SK-N-SH (cell line): ENCODE data around the gene NDUFC2. TPM values are rescaled to one million over a fixed set of nuclear protein-coding genes. Genes with fewer than 3 reads are reported as not detected.

ENCODE experiments used
- CTCF ChIA-PET: fragments of 300-600, 350-600 bp; formaldehyde crosslinking; extraction: SDS; loops from one replicate; lab custom pipeline; 2021; lab: Yijun Ruan, JAX
- POLR2A ChIA-PET: fragments of 350-600 bp; sonication (Branson Sonifier 250); formaldehyde crosslinking; extraction: SDS; loops from one replicate; lab custom pipeline; 2020; ENCODE audit warnings: antibody characterized with exemption, inconsistent platforms; lab: Yijun Ruan, JAX
- DNase-seq: peaks from one replicate; pipeline ENCODE4 v3.0.0; 2012
- H2AFZ ChIP-seq: fragments of 200-600 bp; sonication (generic); 2 replicates; pipeline ENCODE4 v1.8.1; 2016; ENCODE audit warnings: antibody characterized with exemption, mild to moderate bottlenecking, low read depth
- H3F3A ChIP-seq: fragments of 200-600 bp; sonication (generic); replicated peaks from 2 replicates; pipeline ENCODE3; 2016; ENCODE audit warnings: antibody characterized with exemption, mild to moderate bottlenecking; ENCODE audit not compliant: insufficient read depth
- H3K27ac ChIP-seq, 2 experiments: fragments of 200-500 bp in 1 of 2; fragments of 200-600 bp in 1 of 2; sonication (Bioruptor generic) in 1 of 2; sonication (generic), shearing (Covaris generic) in 1 of 2; 2 replicates each; pipeline versions ENCODE4 v1.5.1 to v1.6.1; 2014 to 2016; ENCODE audit warnings: low read depth in 2 of 2, inconsistent platforms in 1 of 2, low read length in 1 of 2, mild to moderate bottlenecking in 1 of 2, mixed read lengths in 1 of 2
- H3K27me3 ChIP-seq: fragments of 200-600 bp; sonication (generic), shearing (Covaris generic); 2 replicates; pipeline ENCODE4 v1.6.1; 2016; ENCODE audit warnings: mixed run types; ENCODE audit not compliant: insufficient read depth
- H3K36me3 ChIP-seq, 2 experiments: fragments of 200-500 bp in 1 of 2; fragments of 200-600 bp in 1 of 2; sonication (Bioruptor generic) in 1 of 2; sonication (generic) in 1 of 2; replicated peaks in 1 of 2; 2 replicates each; pipeline versions ENCODE3 to v1.5.1; 2014 to 2016; ENCODE audit warnings: low read length in 1 of 2, mild to moderate bottlenecking in 1 of 2; ENCODE audit not compliant: insufficient read depth in 2 of 2, control insufficient read depth in 1 of 2
- H3K4me1 ChIP-seq, 2 experiments: fragments of 200-500 bp in 1 of 2; fragments of 200-600 bp in 1 of 2; sonication (Bioruptor generic) in 1 of 2; sonication (generic), shearing (Covaris generic) in 1 of 2; 2 replicates each; pipeline versions ENCODE4 v1.5.1 to v1.6.1; 2014 to 2016; ENCODE audit warnings: low read depth in 1 of 2, low read length in 1 of 2, mixed run types in 1 of 2; ENCODE audit not compliant: insufficient read depth in 2 of 2, control insufficient read depth in 1 of 2
- H3K4me2 ChIP-seq: fragments of 200-600 bp; sonication (generic), shearing (Covaris generic); 2 replicates; pipeline ENCODE4 v1.6.1; 2017; ENCODE audit warnings: mixed run types
- H3K4me3 ChIP-seq, 2 experiments: fragments of 200-500 bp in 1 of 2; fragments of 200-600 bp in 1 of 2; sonication (Bioruptor generic) in 1 of 2; sonication (generic), shearing (Covaris generic) in 1 of 2; 2 replicates each; pipeline versions ENCODE4 v1.5.1 to v1.8.1; 2014 to 2016; ENCODE audit warnings: low read depth in 2 of 2, inconsistent platforms in 1 of 2, low read length in 1 of 2, mild to moderate bottlenecking in 1 of 2, mixed read lengths in 1 of 2, moderate library complexity in 1 of 2
- H3K79me2 ChIP-seq: fragments of 200-600 bp; sonication (generic); 2 replicates; pipeline ENCODE4 v1.8.1; 2017; ENCODE audit warnings: mild to moderate bottlenecking; ENCODE audit not compliant: insufficient read depth
- H3K9ac ChIP-seq: fragments of 200-600 bp; sonication (generic); 2 replicates; pipeline ENCODE4 v1.6.1; 2017; ENCODE audit warnings: mixed run types
- H3K9me2 ChIP-seq: fragments of 200-600 bp; sonication (generic); 2 replicates; pipeline ENCODE4 v1.6.1; 2017; ENCODE audit warnings: mixed run types
- H3K9me3 ChIP-seq: fragments of 200-600 bp; sonication (generic); 2 replicates; pipeline ENCODE4 v1.6.1; 2017; ENCODE audit warnings: mixed run types, mild to moderate bottlenecking, moderate library complexity
- H4K20me1 ChIP-seq: fragments of 200-600 bp; sonication (generic); 2 replicates; pipeline ENCODE4 v1.6.1; 2017; ENCODE audit warnings: mild to moderate bottlenecking, mixed run types; ENCODE audit not compliant: insufficient read depth
- CHD2 ChIP-seq: fragments of 150-350 bp; IDR thresholded peaks from 2 replicates; pipeline ENCODE4 v1.6.1; 2018; ENCODE audit warnings: low read length; ENCODE audit not compliant: partially characterized antibody
- EZH2phosphoT487 ChIP-seq: fragments of 200-600 bp; sonication (generic); IDR thresholded peaks from 2 replicates; pipeline ENCODE4 v1.6.1; 2017; ENCODE audit warnings: low read depth, mixed run types, mild to moderate bottlenecking, antibody characterized with exemption, moderate library complexity, borderline replicate concordance
- FOSL2 ChIP-seq: IDR thresholded peaks from 2 replicates; pipeline ENCODE4 v1.4.0; 2012; ENCODE audit warnings: low read depth, mild to moderate bottlenecking, moderate library complexity, borderline replicate concordance
- GABPA ChIP-seq: IDR thresholded peaks from 2 replicates; pipeline ENCODE4 v1.4.0; 2012; ENCODE audit warnings: low read depth, mild to moderate bottlenecking
- GATA2 ChIP-seq: sonication (generic); formaldehyde crosslinking; IDR thresholded peaks from 2 replicates; pipeline ENCODE4 v1.5.0; 2020; ENCODE audit warnings: mild to moderate bottlenecking, missing genetic modification reagents
- MEF2A ChIP-seq: IDR thresholded peaks from 2 replicates; pipeline ENCODE4 v1.4.0; 2012; ENCODE audit warnings: low read depth, borderline replicate concordance
- MXI1 ChIP-seq: IDR thresholded peaks from 2 replicates; pipeline ENCODE4 v1.6.1; 2012; ENCODE audit warnings: mild to moderate bottlenecking, low read depth, low read length, improper control_type of control experiment
- NRF1 ChIP-seq: IDR thresholded peaks from 2 replicates; pipeline ENCODE4 v1.6.1; 2012; ENCODE audit warnings: low read depth, mild to moderate bottlenecking, low read length
- PBX3 ChIP-seq: IDR thresholded peaks from 2 replicates; pipeline ENCODE4; 2012
- RCOR1 ChIP-seq: fragments of 150-350 bp; IDR thresholded peaks from 2 replicates; pipeline ENCODE4 v1.6.1; 2017; ENCODE audit warnings: antibody characterized with exemption, low read length
- RFX5 ChIP-seq: IDR thresholded peaks from 2 replicates; pipeline ENCODE4 v1.6.1; 2012; ENCODE audit warnings: mild to moderate bottlenecking, improper control_type of control experiment, low read length
- RXRA ChIP-seq: IDR thresholded peaks from 2 replicates; pipeline ENCODE4 v1.4.0; 2012; ENCODE audit warnings: low read depth, mild to moderate bottlenecking, borderline replicate concordance
- SIN3A ChIP-seq: IDR thresholded peaks from 2 replicates; pipeline ENCODE4 v1.6.1; 2012; ENCODE audit warnings: low read depth, mild to moderate bottlenecking, low read length, moderate library complexity, borderline replicate concordance
- TAF1 ChIP-seq: IDR thresholded peaks from 2 replicates; pipeline ENCODE4 v1.6.1; 2012; ENCODE audit warnings: low read depth, mild to moderate bottlenecking, low read length, moderate library complexity, borderline replicate concordance
- TCF12 ChIP-seq: IDR thresholded peaks from 2 replicates; pipeline ENCODE4 v1.4.0; 2012
- TEAD4 ChIP-seq: IDR thresholded peaks from 2 replicates; pipeline ENCODE4 v1.4.0; 2012; ENCODE audit warnings: mild to moderate bottlenecking, borderline replicate concordance; ENCODE audit not compliant: insufficient read depth
- USF2 ChIP-seq: fragments of 150-350 bp; IDR thresholded peaks from 2 replicates; pipeline ENCODE4 v1.6.1; 2017; ENCODE audit warnings: antibody characterized with exemption, low read length, low read depth, borderline replicate concordance
- YY1 ChIP-seq: IDR thresholded peaks from 2 replicates; pipeline ENCODE4 v1.4.0; 2012; ENCODE audit warnings: low read depth, mild to moderate bottlenecking
- ZBTB33 ChIP-seq: IDR thresholded peaks from 2 replicates; pipeline ENCODE4 v1.4.0; 2012; ENCODE audit warnings: low read depth, borderline replicate concordance
- WGBS: methylation state at CpG from one replicate; pipeline ENCODE4 v1.1.6; 2017; ENCODE audit warnings: low lambda C conversion rate; 5-methylcytosine and 5-hydroxymethylcytosine counted together
- polyA plus RNA-seq, 3 experiments: library from polyadenylated mRNA; depleted of rRNA; stranded (reverse); fragments of >200 nt; gene quantifications; 2 replicates each; pipeline ENCODE4 v1.2.3, GENCODE V29; 2012

The NDUFC2 gene
- polyA plus RNA-seq, 1 of the 3 experiments (the other 2 are of a cell fraction) = 235 TPM

- H3K9me3 ChIP-seq = no peaks in the 10 kb centered on the region
- CTCF ChIA-PET = interaction anchor here (1.0 kb wide), 1 partner anchor 64 kb away, joined by 3 read pairs; no protein-coding TSS in a partner anchor
- H3K9ac ChIP-seq = peak overlapping the region; percentile 96; the same call in 1 of the 2 replicates
- no peak for DNase-seq
- POLR2A ChIA-PET = interaction anchor here (1.2 kb wide), 1 partner anchor 484 kb away, joined by 3 read pairs; no protein-coding TSS in a partner anchor
- H3K9me2 ChIP-seq = no peaks in the 10 kb centered on the region
- H3K4me2 ChIP-seq = peak overlapping the region; percentile 80
- H3K27ac ChIP-seq = peak overlapping the region in 1 of 2 experiments; percentile 84; a peak in 2 of 4 replicates
- no peaks in the 10 kb centered on the region for H3K27me3 ChIP-seq
- peak overlapping the region in 1 of 2 experiments; percentile 95; a peak in 2 of 4 replicates for H3K4me3 ChIP-seq
- 70% methylated on average over 11 of the region's 11 CpGs for WGBS
- peak overlapping the region; percentile 93 for H2AFZ ChIP-seq
- H3K79me2 ChIP-seq = peaks cover 37% of the 10 kb centered on the region
- H3K36me3 ChIP-seq = peaks cover 0 to 8% of the 10 kb centered on the region in 2 experiments
- H3F3A ChIP-seq = peaks cover 7% of the 10 kb centered on the region
- H4K20me1 ChIP-seq = peaks cover 12% of the 10 kb centered on the region
- TF ChIP-seq TAF1 (no peak), RFX5 (no peak), TEAD4 (no peak), USF2 (no peak), PBX3 (0 out of 2 replicates have a peak, but pooled peaks have one; percentile 6), TCF12 (peak; percentile 73)
- TF ChIP-seq, all 33 proteins: peak for 2
- peaks cover 8 to 15% of the 10 kb centered on the region in 2 experiments; a peak in 2 of 4 replicates for H3K4me1 ChIP-seq
These were observed 1.3 kb upstream of the NDUFC2 start for GRCh38 chr11:78080818-78081495.

- peaks cover 7% of the 10 kb centered on the region for H3F3A ChIP-seq
- H3K9me2 ChIP-seq = no peaks in the 10 kb centered on the region
- peak overlapping the region; percentile 96 for H3K9ac ChIP-seq
- peak overlapping the region; percentile 89 to 95 for H3K4me3 ChIP-seq
- H3K4me2 ChIP-seq = peak overlapping the region; percentile 80
- H3K9me3 ChIP-seq = no peaks in the 10 kb centered on the region
- peaks cover 0 to 15% of the 10 kb centered on the region in 2 experiments for H3K36me3 ChIP-seq
- ChIA-PET CTCF (interaction anchor here (1.0 to 1.8 kb wide), 3 partner anchors 11 to 484 kb away, joined by 3 to 7 read pairs (median 3); no protein-coding TSS in a partner anchor), POLR2A (interaction anchor here (1.0 to 2.2 kb wide), 5 partner anchors 34 to 494 kb away, joined by 3 to 9 read pairs (median 5); partner anchors contain the start of genes ALG8, INTS4 and NARS2)
- peaks cover 44% of the 10 kb centered on the region for H3K79me2 ChIP-seq
- no peaks in the 10 kb centered on the region for H3K27me3 ChIP-seq
- H3K27ac ChIP-seq = peak overlapping the region; percentile 84 to 85
- H3K4me1 ChIP-seq = peaks cover 8 to 15% of the 10 kb centered on the region in 2 experiments; a peak in 2 of 4 replicates
- H4K20me1 ChIP-seq = peaks cover 18% of the 10 kb centered on the region
- DNase-seq = no peak
- H2AFZ ChIP-seq = peak overlapping the region; percentile 93
- 39% methylated on average over 23 of the region's 23 CpGs for WGBS
- TF ChIP-seq CHD2 (no peak), YY1 (no peak), TCF12 (no peak), MXI1 (no peak), RXRA (no peak), FOSL2 (no peak), GABPA (no peak), TEAD4 (no peak), PBX3 (no peak), NRF1 (no peak), GATA2 (CRISPR knock-in tag) (peak; percentile 48), SIN3A (no peak), MEF2A (no peak), RCOR1 (0 out of 2 replicates have a peak, but pooled peaks have one; percentile 5), EZH2phosphoT487 (no peak), ZBTB33 (no peak)
These were observed 589 bp upstream of the NDUFC2 start for GRCh38 chr11:78080084-78080817.
